SH-SY5Y (cell line): ENCODE results near the gene MMP25.

Experiments used
- GATA2 ChIP-seq: IDR thresholded peaks from 2 replicates; pipeline ENCODE4 v1.6.1; 2011; ENCODE audit warnings: mild to moderate bottlenecking, low read depth, low read length
- GATA3 ChIP-seq: IDR thresholded peaks from 2 replicates; pipeline ENCODE4 v1.6.1; 2011; ENCODE audit warnings: low read depth, mild to moderate bottlenecking, low read length, moderate library complexity

GRCh38 chr16:3075523-3075915 lies 29.2 kb downstream of the MMP25 start:
- TF ChIP-seq GATA2 (no peak), GATA3 (no peak)
